HepG2 (cell line): ENCODE data around the gene NFE2L3. TPM values are rescaled to one million over a fixed set of nuclear protein-coding genes. Genes with fewer than 3 reads are reported as not detected.

Experiments used
- ATAC-seq: fragments of 200-7000 bp; cut with Tn5 transposase; 3 replicates; pipeline ENCODE4 v1.9.1; 2020; ENCODE audit warnings: mild to moderate bottlenecking, moderate library complexity
- BruUV-seq: library from RNA; stranded (reverse); fragments of 400-500 nt; replicated peaks from 2 replicates; lab custom pipeline; 2021; lab: Mats Ljungman, UMichigan
- CTCF ChIA-PET: fragments of 300-600 bp; formaldehyde crosslinking; extraction: SDS; loops from one replicate; lab custom pipeline; 2021; ENCODE audit warnings: low total read pairs, inconsistent platforms, low intra/inter-chr PET ratio; lab: Yijun Ruan, JAX
- POLR2A ChIA-PET: fragments of 350-600 bp; sonication (Branson Sonifier 250); formaldehyde crosslinking; loops from one replicate; lab custom pipeline; 2020; ENCODE audit warnings: antibody characterized with exemption, inconsistent platforms; lab: Yijun Ruan, JAX
- DNase-seq: peaks from one replicate; pipeline ENCODE4 v3.0.0-alpha.2; 2015; ENCODE audit warnings: low spot score
- FAIRE-seq: peaks from 3 replicates; lab custom pipeline; 2011; peaks lifted over from hg19 to GRCh38; lab: Jason Lieb, UNC
- H2AFZ ChIP-seq: one replicate; pipeline ENCODE4 v1.6.1; 2011; ENCODE audit warnings: low read length, inconsistent platforms
- H3K27ac ChIP-seq: fragments of 300-600 bp; 3 replicates; pipeline ENCODE4 v1.8.0; 2011; ENCODE audit warnings: mixed run types, mild to moderate bottlenecking, mixed read lengths, low read length, inconsistent platforms; ENCODE audit not compliant: insufficient read depth; ENCODE audit errors: extremely low read length
- H3K27me3 ChIP-seq, 2 experiments: fragments of 200-600 bp in 1 of 2; 2 replicates in 1 of 2; 3 replicates in 1 of 2; pipeline versions ENCODE4 v1.6.0 to v1.8.0; 2011; ENCODE audit warnings: low read length in 2 of 2, mild to moderate bottlenecking in 2 of 2, moderate library complexity in 2 of 2, inconsistent platforms in 1 of 2; ENCODE audit not compliant: insufficient read depth in 2 of 2, control insufficient read depth in 1 of 2
- H3K36me3 ChIP-seq, 2 experiments: fragments of 200-600 bp in 1 of 2; replicated peaks in 1 of 2; 2 replicates in 1 of 2; 3 replicates in 1 of 2; pipeline versions ENCODE4 v1.5.1 to v1.8.0; 2011; ENCODE audit warnings: low read length in 2 of 2, inconsistent platforms in 1 of 2; ENCODE audit not compliant: insufficient read depth in 2 of 2, control insufficient read depth in 1 of 2
- H3K4me1 ChIP-seq: 2 replicates; pipeline ENCODE4 v1.5.1; 2012; ENCODE audit warnings: low read length, inconsistent platforms; ENCODE audit not compliant: insufficient read depth
- H3K4me2 ChIP-seq: 2 replicates; pipeline ENCODE4 v1.6.0; 2011; ENCODE audit warnings: low read depth, low read length, inconsistent platforms
- H3K4me3 ChIP-seq, 3 experiments: fragments of 200-600 bp in 1 of 3; sonication (generic), shearing (Covaris generic) in 1 of 3; replicated peaks in 1 of 3; 2 replicates each; pipeline ENCODE4 v1.5.1; 2011 to 2016; ENCODE audit warnings: low read length in 3 of 3, inconsistent platforms in 2 of 3, low read depth in 2 of 3, mild to moderate bottlenecking in 2 of 3, control low read depth in 1 of 3, mixed read lengths in 1 of 3; ENCODE audit not compliant: insufficient read depth in 1 of 3
- H3K79me2 ChIP-seq: one replicate; pipeline ENCODE4 v1.6.1; 2011; ENCODE audit warnings: low read length, inconsistent platforms; ENCODE audit not compliant: insufficient read depth
- H3K9ac ChIP-seq: 2 replicates; pipeline ENCODE4 v1.6.0; 2011; ENCODE audit warnings: mild to moderate bottlenecking, low read depth, low read length, inconsistent platforms; ENCODE audit not compliant: insufficient read depth
- H3K9me3 ChIP-seq: 2 replicates; pipeline ENCODE4 v1.5.1; 2012; ENCODE audit warnings: mild to moderate bottlenecking, low read length
- H4K20me1 ChIP-seq: 2 replicates; pipeline ENCODE4 v1.6.0; 2011; ENCODE audit warnings: inconsistent platforms, mild to moderate bottlenecking, low read length, moderate library complexity; ENCODE audit not compliant: insufficient read depth
- ATRX ChIP-seq: sonication (generic); formaldehyde crosslinking; IDR thresholded peaks from 2 replicates; pipeline ENCODE4 v1.4.0; 2020; ENCODE audit warnings: missing genetic modification reagents, borderline replicate concordance
- CBFB ChIP-seq: sonication (generic); formaldehyde crosslinking; IDR thresholded peaks from 2 replicates; pipeline ENCODE4 v1.4.0; 2020; ENCODE audit warnings: missing genetic modification reagents
- CC2D1A ChIP-seq: sonication (generic); formaldehyde crosslinking; IDR thresholded peaks from 2 replicates; pipeline ENCODE4 v1.8.1; 2023; ENCODE audit warnings: mild to moderate bottlenecking, missing genetic modification reagents
- HDAC2 ChIP-seq: sonication (generic); formaldehyde crosslinking; IDR thresholded peaks from 2 replicates; pipeline ENCODE4 v1.4.0; 2020; ENCODE audit warnings: missing genetic modification reagents
- HES4 ChIP-seq: sonication (generic); formaldehyde crosslinking; IDR thresholded peaks from 2 replicates; pipeline ENCODE4 v1.9.0; 2021; ENCODE audit warnings: mild to moderate bottlenecking, missing genetic modification reagents, borderline replicate concordance
- MAFG ChIP-seq: sonication (generic); formaldehyde crosslinking; IDR thresholded peaks from 2 replicates; pipeline ENCODE4 v1.5.1; 2020; ENCODE audit warnings: mild to moderate bottlenecking, missing genetic modification reagents
- MED13 ChIP-seq: sonication (generic); formaldehyde crosslinking; IDR thresholded peaks from 2 replicates; pipeline ENCODE4 v1.5.0; 2020; ENCODE audit warnings: missing genetic modification reagents
- MXI1 ChIP-seq: IDR thresholded peaks from 3 replicates; pipeline ENCODE4 v1.6.1; 2012; ENCODE audit warnings: low read depth, low read length, inconsistent platforms, borderline replicate concordance
- REL ChIP-seq: sonication (generic); formaldehyde crosslinking; conservative IDR thresholded peaks from 2 replicates; pipeline ENCODE4 v1.8.0; 2022; ENCODE audit warnings: mild to moderate bottlenecking, missing genetic modification reagents, moderate library complexity
- RFXAP ChIP-seq: sonication (generic); formaldehyde crosslinking; IDR thresholded peaks from 2 replicates; pipeline ENCODE4 v1.4.0; 2020; ENCODE audit warnings: missing genetic modification reagents, borderline replicate concordance
- ZMYM3 ChIP-seq: sonication (generic); formaldehyde crosslinking; IDR thresholded peaks from 2 replicates; pipeline ENCODE4 v1.5.1; 2020; ENCODE audit warnings: mild to moderate bottlenecking, missing genetic modification reagents
- ZNF292 ChIP-seq: sonication (generic); formaldehyde crosslinking; IDR thresholded peaks from 2 replicates; pipeline ENCODE4 v1.8.1; 2022; ENCODE audit warnings: mild to moderate bottlenecking, low read depth, missing genetic modification reagents, borderline replicate concordance
- ZNF496 ChIP-seq: sonication (generic); formaldehyde crosslinking; IDR thresholded peaks from 2 replicates; pipeline ENCODE4 v1.8.1; 2023; ENCODE audit warnings: mild to moderate bottlenecking, moderate library complexity, missing genetic modification reagents; ENCODE audit not compliant: insufficient replicate concordance
- ZNF746 ChIP-seq: sonication (generic); formaldehyde crosslinking; IDR thresholded peaks from 2 replicates; pipeline ENCODE4 v1.8.0; 2022; ENCODE audit warnings: mild to moderate bottlenecking, missing genetic modification reagents
- ZNF839 ChIP-seq: sonication (generic); formaldehyde crosslinking; IDR thresholded peaks from 2 replicates; pipeline ENCODE4 v1.4.0; 2020; ENCODE audit warnings: missing genetic modification reagents, mild to moderate bottlenecking, borderline replicate concordance
- WGBS: methylation state at CpG from one replicate; pipeline ENCODE4 v1.1.6; 2017; ENCODE audit warnings: low lambda C conversion rate; 5-methylcytosine and 5-hydroxymethylcytosine counted together
- in situ Hi-C: cut with HindIII; loops from 2 replicates; pipeline ENCODE4 v1.10.0; 2017; ENCODE audit warnings: low pct_unique_long_range_greater_than_20kb; ENCODE audit not compliant: extremely low pct_ligation_motif_present
- intact Hi-C: fragments of 100-400 bp; cut with micrococcal nuclease; formaldehyde crosslinking; loops from one replicate; pipeline ENCODE4 v1.10.0; 2022; ENCODE audit not compliant: unreplicated experiment
- polyA plus RNA-seq, 8 experiments: library from polyadenylated mRNA; depleted of rRNA in 3 of 8; stranded (reverse) in 7 of 8; unstranded in 1 of 8; fragments of >200 nt; fragmentation: Illumina TruSeq in 4 of 8; extraction: Trizol in 4 of 8; gene quantifications; 2 replicates each; pipeline versions ENCODE4 v1.2.1 to v1.2.3, GENCODE V29; 2011 to 2016; ENCODE audit warnings: low read depth in 4 of 8, missing spikeins in 1 of 8, mixed read lengths in 1 of 8; ENCODE audit not compliant: insufficient read depth in 1 of 8
- total RNA-seq, 5 experiments: library from RNA; depleted of rRNA; stranded (reverse); fragments of >200 nt; fragmentation: Illumina TruSeq; extraction: Trizol; gene quantifications; 2 replicates each; pipeline ENCODE4 v1.2.3, GENCODE V29; 2016; ENCODE audit warnings: low read depth in 1 of 5

Gene NFE2L3
- total and polyA plus RNA-seq, 2 of the 13 experiments (the other 11 are each of a cell fraction or from before 2014, with no cell fraction given): 11.4 to 19.4 TPM

- 95% methylated on average over 1 of the region's 1 CpG for WGBS
- H3K9me3 ChIP-seq: no peaks in the 10 kb centered on the region
- FAIRE-seq (no peak), DNase-seq (no peak), ATAC-seq (no peak)
- H2AFZ ChIP-seq: no peak overlapping the region
- BruUV-seq: no TSS peak
- H3K36me3 ChIP-seq: peaks cover 0 to 13% of the 10 kb centered on the region in 2 experiments; a peak in 2 of 5 replicates
- H3K4me1 ChIP-seq: peaks cover 24% of the 10 kb centered on the region
- H3K4me2 ChIP-seq: no peak overlapping the region
- H3K27ac ChIP-seq: no peak overlapping the region
- H3K9ac ChIP-seq: no peak overlapping the region
- in situ Hi-C loops: loop anchor here (10.0 kb wide), 1 partner anchor 91 kb away; no protein-coding TSS in a partner anchor
- TF ChIP-seq CBFB (CRISPR knock-in tag): no peak
- no peak for TF ChIP-seq ATRX (CRISPR knock-in tag)
- no peak for TF ChIP-seq ZNF292 (CRISPR knock-in tag)
- TF ChIP-seq HES4: no peak
- no peak for TF ChIP-seq MXI1
- TF ChIP-seq ZNF496 (CRISPR knock-in tag): no peak
- no peak for TF ChIP-seq MED13 (CRISPR knock-in tag)
- no peak for TF ChIP-seq RFXAP (CRISPR knock-in tag)
- no peak for TF ChIP-seq CC2D1A
- TF ChIP-seq ZNF839 (CRISPR knock-in tag): no peak
- no peak for TF ChIP-seq ZMYM3
- no peak for TF ChIP-seq REL
- TF ChIP-seq ZNF746 (CRISPR knock-in tag): no peak
- no peak for TF ChIP-seq HDAC2 (CRISPR knock-in tag)
- no peak for TF ChIP-seq MAFG (CRISPR knock-in tag)
- ChIA-PET POLR2A (interaction anchor here (1.5 kb wide), 1 partner anchor 14 kb away, joined by 6 read pairs; the partner anchor contains the start of gene HNRNPA2B1), CTCF (no interaction called here)
- H4K20me1 ChIP-seq: peaks cover 46% of the 10 kb centered on the region
- intact Hi-C loops: no loop called here
- no peaks in the 10 kb centered on the region for H3K27me3 ChIP-seq
- H3K4me3 ChIP-seq: no peak overlapping the region
- no peaks in the 10 kb centered on the region for H3K79me2 ChIP-seq
These were observed 33.8 kb downstream of the NFE2L3 start for GRCh38 chr7:26185844-26186180.
